Activated effector memory CD4-positive, alpha-beta T cell treated with anti-CD3 and anti-CD28 coated beads, Interleukin-2, amount 50 U/mL, for 16 hours (primary cell): ENCODE results near the gene AKAP7.

Source experiments
- DNase-seq: peaks from one replicate; pipeline ENCODE4 v3.0.0-alpha.2; 2020

Gene AKAP7

DNA sequence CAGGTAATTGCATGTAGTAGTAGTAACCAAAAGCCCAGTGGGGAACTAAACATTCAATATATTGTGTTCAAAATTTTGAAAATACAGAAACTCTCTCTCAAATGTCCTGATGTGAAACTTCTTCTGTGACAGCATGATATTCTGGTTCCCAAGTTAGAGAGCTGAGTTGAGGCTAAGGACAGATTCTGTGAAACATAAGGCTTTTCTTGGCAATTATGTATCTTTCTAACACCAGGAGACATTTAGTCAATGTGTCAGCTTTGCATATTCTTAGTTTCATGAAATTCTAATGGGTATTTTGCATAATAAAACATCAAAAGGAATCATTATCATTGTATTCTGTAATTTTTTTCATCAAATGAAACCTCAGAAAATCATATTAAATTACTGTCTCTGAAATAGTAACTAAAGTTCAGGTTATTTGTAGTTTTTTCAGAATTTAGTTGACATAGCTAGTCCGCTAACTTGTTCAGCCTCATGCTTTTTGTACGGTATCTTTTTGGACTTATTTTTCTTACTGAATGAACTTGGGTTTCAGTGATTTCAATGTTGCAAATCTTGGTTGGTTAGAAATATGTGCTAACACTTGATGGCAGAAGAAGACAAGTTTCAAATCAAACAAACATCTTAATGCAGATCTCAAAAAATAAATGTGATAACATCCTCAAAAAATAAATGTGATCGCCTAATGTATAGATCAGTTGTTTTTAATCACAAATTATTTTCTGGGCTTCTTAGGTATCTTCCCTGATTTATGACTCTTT lies 70.4 kb downstream of the AKAP7 start:
- DNase-seq: no peak

DNA sequence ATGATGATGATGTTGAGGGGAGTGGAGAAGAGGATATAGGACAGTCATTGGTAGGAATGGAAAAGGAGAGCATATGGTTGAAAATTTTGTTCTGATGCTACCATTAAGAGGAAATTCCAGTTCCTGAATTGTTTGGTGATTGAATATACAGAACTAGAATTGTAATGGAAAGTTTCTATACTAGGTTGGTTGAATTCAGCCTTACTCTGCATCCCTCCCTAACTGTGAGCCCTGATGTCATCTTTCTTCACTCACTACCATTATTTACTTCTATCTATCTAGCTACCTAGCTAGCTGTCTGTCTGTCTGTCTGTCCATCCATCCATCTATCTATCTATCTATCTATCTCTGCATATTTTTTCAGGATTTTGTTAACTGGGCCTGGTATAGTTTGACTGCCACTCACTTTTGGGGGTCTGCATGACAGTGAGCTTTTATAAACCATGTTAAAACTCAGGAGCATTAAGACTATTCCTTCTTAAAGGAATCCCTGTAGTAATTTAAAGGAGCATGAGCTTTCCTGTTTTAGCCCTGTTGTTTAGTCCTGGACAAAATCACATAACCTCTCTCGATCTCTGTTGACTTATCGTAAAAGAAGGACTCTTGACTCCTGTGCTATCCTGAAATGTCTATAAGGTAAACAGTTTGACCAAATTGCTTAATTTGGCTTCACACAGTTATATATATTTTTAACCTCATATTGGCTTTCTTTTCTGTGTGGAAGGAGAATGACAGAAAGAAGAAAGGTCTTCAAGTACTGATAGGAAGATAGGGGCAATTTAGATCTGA lies 71.4 kb downstream of the AKAP7 start:
- DNase-seq: no peak

DNA sequence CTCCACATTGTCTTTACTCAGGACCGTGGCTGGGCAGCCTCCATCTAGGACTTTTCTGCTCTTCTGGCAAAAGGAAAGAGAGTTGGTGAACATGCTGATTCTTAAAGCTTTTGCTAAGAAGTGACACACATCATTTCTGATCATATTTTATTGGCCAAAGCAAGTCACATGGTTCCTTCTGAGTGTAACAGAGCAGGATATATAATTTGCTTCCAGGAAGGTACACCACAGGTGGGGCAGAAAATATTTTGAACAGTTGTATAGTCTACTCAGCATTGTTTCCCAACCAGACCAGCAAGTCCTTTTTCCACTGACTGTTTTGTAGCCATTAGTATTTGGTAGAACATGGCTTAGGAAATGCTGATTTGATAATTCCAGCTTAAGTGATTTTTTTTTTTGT lies 73.5 kb downstream of the AKAP7 start:
- DNase-seq: no peak

DNA sequence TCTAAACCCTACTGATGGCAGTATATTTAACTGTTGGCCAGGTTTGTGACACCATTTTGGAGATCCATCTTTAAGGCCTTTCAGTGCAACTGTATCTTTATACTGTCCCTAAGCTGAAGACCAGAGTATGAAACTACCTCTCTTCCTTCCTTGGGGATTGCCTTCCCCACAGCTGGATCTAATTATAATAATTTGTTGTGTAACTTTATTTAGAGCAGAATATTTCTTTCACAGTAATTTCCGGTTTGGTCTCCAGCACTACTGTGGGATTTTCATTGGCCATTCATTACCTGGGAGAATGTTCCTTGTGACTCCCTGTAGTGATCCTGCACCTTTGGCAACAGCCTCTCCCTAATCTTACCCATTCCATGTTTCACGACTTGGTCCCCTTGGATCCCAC lies 75.2 kb downstream of the AKAP7 start:
- no peak for DNase-seq

DNA sequence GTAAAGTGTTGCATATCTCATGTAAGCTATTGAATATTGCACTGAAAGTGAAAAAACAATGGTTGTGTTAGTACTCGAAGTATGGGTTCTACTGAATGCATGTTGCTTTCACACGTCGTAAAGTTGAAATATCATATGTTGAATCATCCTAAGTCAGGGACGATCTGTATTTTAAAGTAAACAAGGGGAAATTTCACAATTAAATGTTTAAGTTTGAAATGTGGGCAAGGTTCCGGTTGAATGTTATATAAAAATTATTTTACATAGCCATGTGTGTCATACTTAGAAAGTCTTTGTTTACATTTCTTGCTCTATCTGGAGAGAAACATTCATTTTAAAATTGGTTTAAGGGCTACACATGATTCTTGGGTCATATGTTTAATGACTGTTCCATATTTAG lies 76.8 kb downstream of the AKAP7 start:
- no peak for DNase-seq

DNA sequence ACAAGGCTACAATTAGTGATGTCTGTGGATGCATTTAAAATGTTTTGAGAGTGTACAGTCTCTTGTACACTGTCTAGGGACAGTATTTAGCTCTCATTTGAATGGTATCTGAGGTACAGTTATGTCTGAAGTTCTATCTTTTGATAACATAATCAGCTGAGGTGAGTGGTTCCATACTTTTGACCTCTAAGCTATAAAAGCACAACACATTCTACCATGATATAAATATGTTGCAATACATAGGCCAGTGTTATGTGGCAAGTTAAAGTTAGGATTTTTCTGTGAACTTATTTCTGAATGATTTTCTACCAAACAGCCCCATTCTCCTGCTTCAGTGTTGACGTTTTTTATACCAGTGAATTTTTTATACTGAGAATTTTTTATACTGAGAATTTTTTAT lies 77.6 kb downstream of the AKAP7 start:
- DNase-seq: no peak

DNA sequence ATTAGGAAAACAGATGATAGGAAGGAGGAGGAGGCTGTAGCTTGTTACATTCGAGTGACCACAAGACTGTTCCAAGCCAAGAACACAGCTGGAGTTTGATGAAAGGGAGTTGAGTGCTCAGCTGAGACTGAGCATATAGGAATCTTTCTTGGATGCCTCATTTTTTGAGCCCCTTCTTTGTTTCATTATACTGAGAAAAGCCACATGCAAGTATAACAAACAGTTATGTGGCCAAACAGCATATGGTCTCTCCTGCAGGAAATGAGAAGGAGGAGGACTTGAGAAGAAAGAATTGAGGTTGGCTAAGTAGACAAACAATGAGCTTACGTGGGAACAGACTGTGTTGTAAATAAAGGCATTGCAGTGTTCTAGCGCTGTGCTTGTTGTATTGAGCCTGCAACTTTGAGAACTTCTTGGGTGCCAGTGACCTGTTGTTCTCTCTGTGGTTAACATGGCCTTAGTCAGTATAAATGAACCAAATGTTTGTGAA lies 78.3 kb downstream of the AKAP7 start:
- DNase-seq: no peak

DNA sequence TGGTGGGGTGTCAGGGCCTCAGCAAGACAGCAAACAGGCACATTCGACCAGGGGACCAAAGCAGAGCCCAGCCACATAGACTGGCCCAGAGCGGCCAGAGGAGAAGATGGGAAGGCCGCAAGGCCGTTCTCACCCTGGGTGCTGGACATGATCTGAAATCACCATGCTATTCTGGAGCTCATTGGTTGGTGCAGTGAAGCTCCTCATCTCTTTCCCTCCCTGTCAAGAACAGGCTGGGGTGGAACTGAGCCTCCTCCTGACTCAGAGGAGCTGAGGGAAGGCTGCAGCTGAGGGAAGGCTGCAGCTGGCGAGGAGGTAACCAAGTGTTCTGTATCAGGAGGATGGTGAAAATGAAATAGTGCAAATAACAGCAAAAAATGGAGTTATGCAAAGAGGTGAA lies 80.0 kb downstream of the AKAP7 start:
- no peak for DNase-seq

DNA sequence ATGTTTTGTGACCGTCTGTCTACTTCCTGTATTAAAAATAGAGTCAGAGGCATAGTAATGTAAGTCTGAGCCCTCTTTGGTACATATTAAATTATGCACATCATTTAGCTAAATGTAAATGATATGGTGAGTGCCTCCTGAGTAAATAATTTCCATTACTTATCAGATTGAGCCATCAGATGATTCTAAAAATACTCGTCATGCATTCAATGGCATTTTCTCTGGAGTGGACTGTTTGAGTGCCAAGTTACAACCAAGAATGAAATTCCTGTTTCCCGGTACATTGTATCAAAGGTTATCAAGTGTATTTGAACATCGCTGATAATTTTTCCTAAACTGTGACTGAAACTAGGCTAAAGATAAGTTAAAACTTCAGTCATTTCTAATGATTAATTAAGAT lies 81.0 kb downstream of the AKAP7 start:
- no peak for DNase-seq

DNA sequence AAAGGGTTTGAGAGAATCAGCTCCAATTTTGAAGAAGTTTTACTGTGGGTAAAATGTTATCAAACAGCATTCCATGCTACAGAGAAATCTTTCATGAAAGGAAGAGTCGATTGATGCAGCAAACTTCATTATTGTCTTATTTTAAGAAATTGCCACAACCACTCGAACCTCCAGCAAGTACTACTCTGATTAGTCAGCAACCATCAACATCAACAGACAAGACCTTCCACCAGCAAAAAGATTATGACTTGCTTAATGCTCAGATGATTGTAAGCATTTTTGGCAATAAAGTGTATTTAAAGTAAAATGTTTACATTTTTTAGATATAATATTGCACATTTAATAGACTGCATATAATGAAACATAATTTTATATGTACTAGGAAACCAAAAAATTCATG lies 87.5 kb downstream of the AKAP7 start:
- no peak for DNase-seq

DNA sequence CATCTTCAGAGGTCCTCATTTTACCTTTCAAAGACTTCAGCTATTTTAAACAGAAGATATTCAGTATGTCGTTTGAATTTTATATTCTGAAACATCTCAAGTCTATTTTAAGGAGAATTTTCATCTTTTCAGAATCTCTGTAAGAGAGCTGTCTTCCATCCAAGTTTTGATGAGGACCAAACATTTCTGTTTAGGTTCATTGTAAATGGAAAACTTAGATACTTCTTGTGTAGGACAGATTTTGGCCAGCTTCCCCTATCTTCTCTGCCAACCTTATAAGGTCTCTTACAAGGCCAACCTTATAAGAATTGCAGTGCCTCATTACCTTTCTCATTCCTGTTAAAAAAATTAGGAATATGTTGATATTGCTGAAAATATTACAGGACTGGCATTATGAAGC lies 88.1 kb downstream of the AKAP7 start:
- DNase-seq: no peak

DNA sequence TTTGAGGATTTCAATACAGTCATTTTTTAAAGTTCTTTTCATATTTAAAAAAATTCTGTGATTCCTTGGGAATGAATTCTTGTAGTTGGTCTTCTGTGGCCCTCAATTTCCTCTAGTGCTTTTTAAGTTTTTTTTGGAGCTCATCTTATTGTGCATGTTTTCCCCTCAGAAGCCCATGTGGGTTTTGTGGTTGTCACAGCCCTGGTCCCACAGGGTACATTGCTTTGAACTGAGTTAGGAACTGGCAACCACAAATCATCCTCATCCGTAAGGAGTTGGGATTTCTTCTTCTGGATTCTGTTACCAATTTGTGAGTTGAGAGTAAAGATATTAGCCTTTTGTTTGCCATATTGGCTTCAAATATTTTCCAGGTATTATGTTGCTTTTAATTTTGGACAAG lies 89.9 kb downstream of the AKAP7 start:
- DNase-seq: no peak

DNA sequence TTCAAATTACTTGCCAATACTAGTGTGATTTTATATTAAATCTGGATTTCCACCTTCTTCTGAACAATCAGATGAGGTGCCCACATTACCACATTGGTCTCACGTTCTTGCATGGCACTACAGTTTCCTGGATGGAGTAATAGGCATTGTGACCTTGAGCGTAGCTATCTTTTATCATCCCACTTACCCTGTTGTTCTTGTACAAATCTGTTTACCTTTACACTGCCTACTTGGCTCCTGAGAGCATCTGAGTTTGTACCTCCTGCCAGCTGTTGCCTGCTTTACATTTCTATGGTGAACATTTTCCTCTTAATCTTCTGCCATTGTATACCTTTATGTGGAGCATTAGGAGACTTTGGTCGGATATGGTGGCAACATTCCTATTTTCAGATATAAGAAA lies 90.7 kb downstream of the AKAP7 start:
- no peak for DNase-seq

DNA sequence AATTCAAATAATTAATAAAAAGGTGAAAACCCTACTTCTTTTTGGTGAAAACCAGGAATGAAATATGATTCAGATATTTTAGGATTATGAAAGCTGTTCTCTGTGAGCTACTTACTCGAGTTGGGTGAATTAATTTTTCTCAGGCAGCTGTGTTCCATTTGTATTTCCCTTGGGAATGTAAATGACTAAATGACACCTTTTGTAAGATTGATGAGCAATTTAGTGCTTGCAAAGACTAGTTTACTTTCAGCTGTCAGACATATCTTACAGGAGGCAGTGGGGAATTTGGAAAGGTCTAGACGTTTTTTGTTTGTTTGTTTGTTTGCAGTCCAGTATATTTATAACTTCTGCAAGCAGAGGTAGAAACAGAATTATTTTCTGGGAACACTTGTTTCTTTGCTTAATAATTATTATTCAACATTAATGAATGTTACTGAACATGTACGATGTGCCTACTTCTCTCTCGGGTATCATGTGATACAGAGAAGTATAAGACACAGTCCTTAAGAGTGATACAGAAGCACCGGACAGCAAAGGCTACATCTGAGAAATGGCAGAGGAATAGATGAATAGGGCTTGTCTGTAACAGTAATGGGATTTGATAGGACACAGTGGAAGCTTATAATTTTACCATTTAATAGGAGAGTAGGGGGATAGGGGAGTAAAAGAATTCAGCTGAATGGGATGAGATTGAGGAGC lies 91.3 kb downstream of the AKAP7 start:
- DNase-seq: no peak

DNA sequence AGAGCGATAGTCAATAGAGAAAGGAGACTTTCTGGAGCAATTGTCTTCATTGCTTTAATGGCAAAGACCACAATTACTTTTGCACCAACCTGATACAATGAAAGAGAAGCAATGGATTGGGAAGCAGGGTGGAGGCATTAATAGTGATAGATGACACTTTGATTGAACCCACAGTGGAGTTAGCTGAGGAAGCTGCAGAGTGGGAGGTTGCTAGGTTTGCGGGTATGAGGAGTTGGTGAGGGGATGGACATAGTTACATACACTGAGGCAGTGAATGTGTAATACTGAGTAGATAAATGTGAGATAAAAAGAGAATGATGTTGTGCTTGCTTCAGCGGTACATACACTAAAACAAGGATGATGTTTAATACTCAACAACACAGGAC lies 91.9 kb downstream of the AKAP7 start:
- no peak for DNase-seq

DNA sequence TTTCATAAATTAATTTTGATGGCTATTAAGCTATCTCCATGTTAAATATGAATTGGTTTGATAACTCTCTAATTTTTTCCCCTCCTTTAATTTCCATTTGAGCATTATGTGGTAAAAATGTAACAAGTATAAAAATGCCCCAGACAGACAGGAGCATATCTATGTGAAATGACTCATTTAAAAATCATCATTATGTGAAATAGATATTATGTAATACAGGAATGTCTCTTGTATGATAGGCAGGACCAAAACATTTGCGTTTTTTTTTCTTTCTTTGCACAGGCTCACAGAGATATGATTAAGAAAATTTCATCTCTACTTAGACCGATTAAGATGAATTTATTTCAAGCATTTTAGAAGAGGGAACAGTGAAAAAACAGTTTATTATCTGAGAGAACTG lies 95.8 kb downstream of the AKAP7 start:
- no peak for DNase-seq

DNA sequence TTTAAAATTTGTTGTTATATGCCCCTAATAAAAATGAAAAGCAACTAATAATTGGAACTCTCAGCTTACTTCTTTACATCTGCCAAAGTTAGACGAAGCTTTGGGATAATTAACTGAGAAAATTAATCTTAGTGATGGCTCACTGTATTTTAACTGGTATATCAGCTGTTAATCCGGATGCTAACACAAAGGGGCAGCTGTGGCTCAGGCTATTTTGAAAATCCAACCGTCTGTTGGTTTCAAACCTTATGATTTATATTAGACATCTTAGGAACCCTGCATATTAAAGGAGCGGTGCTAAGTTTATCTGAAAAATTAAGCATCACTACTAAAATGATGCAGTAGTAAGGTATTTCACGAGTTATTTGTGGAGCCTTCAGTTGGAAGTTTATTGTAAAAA lies 96.6 kb downstream of the AKAP7 start:
- no peak for DNase-seq

DNA sequence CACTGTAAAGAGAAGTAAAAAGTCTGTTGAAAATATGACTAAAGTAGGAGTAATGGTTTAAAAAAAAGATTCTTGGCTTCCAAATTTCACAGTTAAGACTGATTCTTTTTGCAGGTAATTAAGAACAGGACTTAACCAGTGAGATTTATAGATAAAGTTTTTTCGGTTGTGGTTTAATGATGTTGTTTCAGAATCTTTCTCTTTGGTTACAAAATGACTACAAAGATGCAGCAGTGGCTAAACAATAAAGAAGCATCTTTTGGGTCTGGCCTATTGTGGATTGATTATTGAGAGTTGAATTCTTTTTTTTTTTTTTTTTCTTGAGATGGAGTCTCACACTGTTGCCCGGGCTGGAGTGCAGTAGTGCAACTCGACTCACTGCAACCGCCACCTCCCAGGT lies 109.7 kb downstream of the AKAP7 start:
- no peak for DNase-seq

DNA sequence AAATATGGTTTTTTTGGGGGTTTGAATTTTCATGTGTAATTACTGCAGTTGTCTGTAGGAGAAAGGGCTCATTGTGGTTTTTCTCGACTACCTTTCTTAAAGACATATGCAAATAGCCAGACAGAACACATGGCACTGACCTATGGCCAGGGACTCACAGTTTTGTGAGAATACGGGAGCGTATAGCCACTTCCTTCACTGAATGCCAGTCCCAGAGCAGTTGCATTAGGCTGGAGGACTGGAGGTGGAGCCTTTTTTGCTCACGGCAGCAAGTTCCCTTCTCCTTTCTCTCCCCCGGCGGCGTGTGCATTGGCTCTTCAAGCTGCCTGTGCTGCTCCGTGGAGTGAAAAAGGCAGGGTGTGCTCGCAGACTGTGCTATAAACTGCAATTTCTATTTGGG lies 114.9 kb downstream of the AKAP7 start:
- DNase-seq: no peak

DNA sequence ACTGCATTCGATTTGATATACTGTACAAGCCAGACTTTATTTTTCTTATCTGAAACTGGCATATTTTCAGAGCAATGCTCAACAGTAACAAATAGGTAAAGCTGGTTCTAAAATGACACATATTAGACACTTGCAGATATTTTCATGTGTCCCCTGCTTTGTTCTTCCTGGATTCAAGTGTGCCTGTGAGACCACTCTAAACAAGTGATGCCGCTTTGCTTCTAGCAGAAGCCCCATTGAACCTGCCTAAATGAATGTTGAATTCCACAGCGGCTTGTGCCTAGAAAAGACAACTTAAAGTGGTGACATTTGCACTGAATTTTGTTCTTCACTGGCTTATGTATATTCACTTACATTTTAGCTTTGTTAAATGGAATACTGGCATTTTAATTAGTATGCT lies 115.7 kb downstream of the AKAP7 start:
- DNase-seq: no peak

DNA sequence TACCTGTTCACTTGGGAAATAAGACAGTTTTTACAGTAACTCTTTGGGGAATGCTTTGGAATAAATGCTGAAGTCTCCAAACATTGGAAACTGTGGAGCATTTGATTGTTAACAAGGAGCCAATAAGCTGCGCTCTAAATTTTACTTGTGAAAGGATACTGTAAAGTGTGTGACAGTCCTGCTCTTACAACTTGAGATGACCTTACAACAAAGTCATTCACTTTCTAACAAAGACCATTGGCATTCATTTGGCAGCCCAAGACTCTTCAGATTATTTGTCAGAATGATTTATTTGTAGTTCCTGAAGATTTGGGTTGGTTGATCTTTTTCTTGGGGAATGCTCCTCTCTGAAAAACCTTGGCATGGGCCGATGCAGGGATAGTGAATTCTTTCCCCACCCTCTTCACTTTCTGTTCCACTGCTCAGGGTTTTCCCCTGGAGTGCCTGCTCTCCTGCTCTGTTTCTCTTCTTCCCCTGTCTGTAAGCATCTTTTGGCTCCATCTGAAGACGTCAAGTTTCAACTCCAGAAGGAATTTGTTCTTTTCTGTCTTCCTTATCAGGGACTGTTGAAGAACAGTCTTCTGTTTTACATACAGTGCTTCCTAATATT lies 116.4 kb downstream of the AKAP7 start:
- no peak for DNase-seq

DNA sequence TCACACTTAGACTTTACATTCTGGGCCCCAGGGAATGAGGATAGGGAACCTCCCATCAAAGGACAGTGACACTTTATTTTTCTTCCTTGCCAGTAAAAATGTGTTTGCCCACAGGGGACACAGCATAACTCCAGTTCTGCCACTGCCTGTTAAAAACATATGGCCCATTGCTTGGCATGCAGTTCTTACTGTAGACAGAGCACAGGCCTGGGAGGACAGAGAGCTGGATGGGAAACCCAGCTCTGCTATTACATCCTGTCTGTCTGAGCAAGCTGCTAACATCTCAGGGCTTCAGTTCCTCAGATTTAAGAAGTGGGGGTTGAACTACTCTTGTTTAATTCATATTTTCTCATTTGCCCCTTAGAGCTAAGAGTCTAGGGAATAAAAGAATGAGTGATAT lies 120.2 kb downstream of the AKAP7 start:
- DNase-seq: no peak

DNA sequence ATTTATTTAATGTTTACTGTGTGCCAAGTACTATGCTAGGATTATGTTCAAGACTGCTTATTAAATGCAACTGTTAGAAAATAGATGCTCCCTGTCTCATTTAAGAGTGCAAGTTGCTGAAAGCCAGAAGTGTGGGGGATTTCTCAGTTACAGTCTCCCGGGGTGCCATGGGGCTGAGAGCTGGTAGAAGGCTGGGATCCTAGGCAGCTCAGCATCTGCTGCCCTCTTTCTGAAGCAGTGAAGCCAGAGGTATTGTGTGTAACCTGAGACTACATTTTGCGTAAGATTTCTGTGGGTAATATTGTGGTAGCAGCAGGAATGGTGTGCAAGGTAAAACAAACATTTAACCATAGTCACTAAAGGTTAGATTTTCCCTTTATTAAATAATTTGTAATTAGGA lies 120.6 kb downstream of the AKAP7 start:
- DNase-seq: no peak

DNA sequence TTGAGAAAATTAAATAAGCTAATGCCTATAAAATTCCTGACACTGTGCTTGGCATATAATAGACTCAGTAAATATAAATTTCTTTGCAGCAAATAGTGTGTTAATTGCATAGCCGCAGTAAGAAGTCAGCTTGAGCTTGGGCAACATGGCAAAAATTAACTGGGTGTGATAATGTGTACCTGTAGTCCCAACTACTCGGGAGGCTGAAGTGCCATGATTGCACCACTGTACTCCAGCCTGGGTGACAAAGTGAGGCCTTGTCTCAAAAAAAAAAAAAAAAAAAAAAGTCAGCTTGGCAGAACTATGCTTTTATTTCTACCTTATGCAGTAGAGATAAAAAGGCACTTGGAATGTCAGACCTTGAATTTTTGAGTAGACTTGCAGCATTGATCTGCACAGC lies 121.8 kb downstream of the AKAP7 start:
- DNase-seq: no peak
